Pancreas (tissue), 10 donors: ENCODE measurements around the gene RAD51C. TPM values are rescaled to one million over a fixed set of nuclear protein-coding genes. Genes with fewer than 3 reads are reported as not detected.
"Not testable (repeated sequence)": the region's sequence is repeated elsewhere in the genome, so short reads cannot be mapped to it uniquely, and the experiment has no call there.

Source experiments
- ATAC-seq, 4 donors: fragments of 200-7000 bp; cut with Tn5 transposase; one replicate each; pipeline versions ENCODE4 v1.8.0 to v1.9.1; 2020; ENCODE audit warnings: mild to moderate bottlenecking in 4 of 4, moderate library complexity in 4 of 4
- DNase-seq, 6 donors: peaks; one replicate each; pipeline ENCODE4 v3.0.0-alpha.2; 2020
- FAIRE-seq: peaks from 2 replicates; lab custom pipeline; 2012; peaks lifted over from hg19 to GRCh38; lab: Jason Lieb, UNC
- H3K27ac ChIP-seq, 4 donors: fragments of 200-600 bp; sonication (generic); 1 replicate in 3 of 4; 2 replicates in 1 of 4; pipeline versions ENCODE4 v1.5.0 to v1.8.0; 2020
- H3K27me3 ChIP-seq, 4 donors: fragments of 200-600 bp; one replicate each; pipeline ENCODE4 v1.8.0; 2021
- H3K36me3 ChIP-seq, 3 donors: fragments of 200-600 bp; sonication (generic) in 1 of 3; one replicate each; pipeline versions ENCODE4 v1.5.0 to v1.8.0; 2020 to 2021
- H3K4me1 ChIP-seq, 3 donors: fragments of 200-600 bp; one replicate each; pipeline ENCODE4 v1.8.0; 2021
- H3K4me3 ChIP-seq, 4 donors: fragments of 200-600 bp; sonication (generic) in 2 of 4; one replicate each; pipeline versions ENCODE4 v1.5.0 to v1.8.0; 2020 to 2021
- H3K9me3 ChIP-seq, 4 donors: fragments of 200-600 bp; one replicate each; pipeline ENCODE4 v1.8.0; 2021
- WGBS, 2 donors: extraction: QIAGEN DNeasy Blood & Tissue Kit; methylation state at CpG; one replicate each; pipeline ENCODE4 v1.1.7; 2013; 5-methylcytosine and 5-hydroxymethylcytosine counted together
- intact Hi-C, 3 donors: fragments of 100-400 bp; cut with DNase I; formaldehyde crosslinking; loops; one replicate each; pipeline versions ENCODE4 v1.11.1 to v1.14.2; 2022
- polyA plus RNA-seq, 2 donors: library from polyadenylated mRNA; stranded (reverse); fragments of 200-250 nt; gene quantifications; one replicate each; pipeline ENCODE4 v1.2.3, GENCODE V29; 2013
- total RNA-seq, 6 donors: library from RNA; stranded (reverse); fragmentation: NEBNext Ultra II Directional in 4 of 6; extraction: Animal tissue kit (Norgen Biotek cat#: 25700) in 4 of 6; gene quantifications; one replicate each; pipeline versions ENCODE4 v1.2.1 to v1.2.4, GENCODE V29; 2021 to 2023
- TF ChIP-seq, protein P1 (sequence below), 4 donors: fragments of 200-600 bp; sonication (generic) in 3 of 4; IDR thresholded peaks; one replicate each; pipeline versions ENCODE4 v1.5.0 to v1.8.0; 2021; ENCODE audit warnings: antibody characterized with exemption in 4 of 4
- donor health status: healthy with polysubstance abuse.
- donor health status: DM: no; HTN: no; CAD: no; lungs with moderate emphysema.
- donor health status: DM: no; HTN: no; CAD: no.
- donor health status: control.
- donor health status: control.
- donor health status: Bipolar disorder and iron deficiency.
- donor health status: DM: yes; HTN: yes; CAD: no.
- donor health status: DM: no; HTN: no; CAD: no.
- donor health status: DM: no; HTN: no; CAD: no.
- donor health status: DM: yes; HTN: yes; CAD: no.

RAD51C gene
- total and polyA plus RNA-seq, 8 donors, result 3.7 to 12.8 (median 8.3) TPM

DNA sequence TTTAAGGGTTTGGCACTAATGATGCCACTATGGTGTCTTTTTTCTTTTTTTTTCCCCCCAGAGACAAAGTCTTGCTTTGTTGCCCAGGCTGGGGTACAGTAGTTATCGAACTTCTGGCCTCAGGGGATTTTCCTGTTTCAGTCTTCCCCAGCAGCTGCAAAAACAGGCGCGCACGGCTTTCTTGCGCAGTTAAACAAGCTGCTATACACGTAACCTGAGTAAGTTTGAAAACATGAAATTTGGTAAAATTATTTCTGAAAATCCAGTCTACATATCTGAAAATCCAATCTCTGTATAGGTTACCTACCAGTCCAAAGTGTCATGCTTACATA lies 12.4 kb upstream of the RAD51C start:
- intact Hi-C loops, result no loop called here

DNA sequence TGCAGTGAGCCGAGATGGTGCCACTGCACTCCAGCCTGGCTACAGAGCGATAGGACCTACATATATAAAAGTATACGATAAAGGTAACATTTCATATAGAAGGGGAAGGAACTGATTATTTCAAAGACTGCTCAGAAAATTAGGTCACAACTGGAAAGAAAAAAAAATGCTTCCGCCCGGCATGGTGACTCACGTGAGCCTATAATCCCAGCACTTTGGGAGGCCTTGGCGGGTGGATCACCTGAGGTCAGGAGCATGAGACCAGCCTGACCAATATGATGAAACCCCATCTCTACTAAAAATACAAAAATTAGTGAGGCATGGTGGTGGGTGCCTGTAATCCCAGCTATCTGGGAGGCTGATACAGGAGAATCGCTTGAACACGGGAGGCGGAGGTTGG lies 8.4 kb upstream of the RAD51C start:
- no peaks in the 10 kb centered on the region for H3K27me3 ChIP-seq
- no peak for DNase-seq
- H3K4me3 ChIP-seq, result no peak overlapping the region
- H3K36me3 ChIP-seq, result no peaks in the 10 kb centered on the region
- H3K4me1 ChIP-seq, result no peaks in the 10 kb centered on the region
- H3K9me3 ChIP-seq, result no peaks in the 10 kb centered on the region
- H3K27ac ChIP-seq, result no peak overlapping the region
- WGBS, 2 donors, result 81% methylated on average over 10 of the region's 10 CpGs
- intact Hi-C loops, result no loop called here
- FAIRE-seq, result no peak
- no peak for ATAC-seq
- TF ChIP-seq, protein P1, sequence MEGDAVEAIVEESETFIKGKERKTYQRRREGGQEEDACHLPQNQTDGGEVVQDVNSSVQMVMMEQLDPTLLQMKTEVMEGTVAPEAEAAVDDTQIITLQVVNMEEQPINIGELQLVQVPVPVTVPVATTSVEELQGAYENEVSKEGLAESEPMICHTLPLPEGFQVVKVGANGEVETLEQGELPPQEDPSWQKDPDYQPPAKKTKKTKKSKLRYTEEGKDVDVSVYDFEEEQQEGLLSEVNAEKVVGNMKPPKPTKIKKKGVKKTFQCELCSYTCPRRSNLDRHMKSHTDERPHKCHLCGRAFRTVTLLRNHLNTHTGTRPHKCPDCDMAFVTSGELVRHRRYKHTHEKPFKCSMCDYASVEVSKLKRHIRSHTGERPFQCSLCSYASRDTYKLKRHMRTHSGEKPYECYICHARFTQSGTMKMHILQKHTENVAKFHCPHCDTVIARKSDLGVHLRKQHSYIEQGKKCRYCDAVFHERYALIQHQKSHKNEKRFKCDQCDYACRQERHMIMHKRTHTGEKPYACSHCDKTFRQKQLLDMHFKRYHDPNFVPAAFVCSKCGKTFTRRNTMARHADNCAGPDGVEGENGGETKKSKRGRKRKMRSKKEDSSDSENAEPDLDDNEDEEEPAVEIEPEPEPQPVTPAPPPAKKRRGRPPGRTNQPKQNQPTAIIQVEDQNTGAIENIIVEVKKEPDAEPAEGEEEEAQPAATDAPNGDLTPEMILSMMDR (IDR thresholded peaks at IDR 0.05), result no peak

More for the DNA sequence above, 12.4 kb upstream of the RAD51C start:
- Histone ChIP-seq H3K27ac (no peak overlapping the region), H3K27me3 (no peaks in the 10 kb centered on the region), H3K4me3 (no peak overlapping the region), H3K9me3 (no peaks in the 10 kb centered on the region), H3K4me1 (no peaks in the 10 kb centered on the region), H3K36me3 (no peaks in the 10 kb centered on the region)
- ATAC-seq, result no peak
- WGBS, 2 donors, result 81 to 89% methylated on average over 6 of the region's 6 CpGs
- TF ChIP-seq, protein P1 (IDR thresholded peaks at IDR 0.05), result no peak
- DNase-seq, result no peak
- no peak for FAIRE-seq

DNA sequence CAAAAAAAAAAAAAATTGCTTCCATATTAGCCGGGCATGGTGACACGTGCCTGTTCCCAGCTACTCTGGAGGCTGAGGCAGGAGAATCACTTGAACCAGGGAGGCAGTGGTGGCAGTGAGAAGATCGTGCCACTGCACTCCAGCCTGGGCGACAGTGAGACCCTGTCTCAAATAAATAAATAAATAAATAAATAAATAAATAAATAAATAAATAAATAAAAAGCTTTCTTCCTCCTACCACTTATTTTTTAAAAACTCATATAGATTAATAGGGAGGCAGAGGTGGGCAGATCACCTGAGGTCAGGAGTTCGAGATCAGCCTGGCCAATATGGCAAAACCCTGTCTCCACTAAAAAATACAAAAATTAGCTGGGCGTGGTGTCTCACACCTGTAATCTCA lies 7.9 kb upstream of the RAD51C start:
- H3K4me3 ChIP-seq, H3K27ac ChIP-seq, H3K36me3 ChIP-seq, H3K27me3 ChIP-seq, FAIRE-seq, ATAC-seq, H3K4me1 ChIP-seq, intact Hi-C loops, H3K9me3 ChIP-seq, DNase-seq: not testable (repeated sequence)
- 83 to 85% methylated on average over 6 of the region's 6 CpGs for WGBS, 2 donors

DNA sequence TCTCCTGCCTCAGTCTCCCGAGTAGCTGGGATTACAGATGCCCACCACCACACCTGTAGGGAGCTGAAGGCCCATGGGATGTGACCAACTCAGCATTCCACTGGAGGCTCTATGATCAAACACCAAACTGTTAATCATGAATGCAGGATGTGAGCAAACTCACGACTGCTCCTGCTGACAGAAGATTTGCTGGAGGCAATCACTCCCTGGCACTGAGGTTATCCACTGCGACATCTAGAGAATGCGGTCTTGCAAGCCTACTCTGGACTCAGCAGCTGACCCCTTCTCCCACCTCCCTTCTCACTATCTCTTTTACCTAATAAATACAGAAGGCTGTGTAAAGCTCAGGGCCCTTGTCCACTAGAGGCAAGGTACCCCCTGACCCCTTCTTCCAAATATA lies 5.4 kb upstream of the RAD51C start:
- no peaks in the 10 kb centered on the region for H3K36me3 ChIP-seq
- no peak for DNase-seq
- TF ChIP-seq, protein P1 (IDR thresholded peaks at IDR 0.05), result no peak
- H3K4me1 ChIP-seq, result no peaks in the 10 kb centered on the region
- H3K27ac ChIP-seq, result no peak overlapping the region
- intact Hi-C loops, result no loop called here
- H3K9me3 ChIP-seq, result no peaks in the 10 kb centered on the region
- H3K27me3 ChIP-seq, result no peaks in the 10 kb centered on the region
- FAIRE-seq, result no peak
- no peak for ATAC-seq
- 34 to 39% methylated on average over 4 of the region's 4 CpGs for WGBS, 2 donors
- no peak overlapping the region for H3K4me3 ChIP-seq

DNA sequence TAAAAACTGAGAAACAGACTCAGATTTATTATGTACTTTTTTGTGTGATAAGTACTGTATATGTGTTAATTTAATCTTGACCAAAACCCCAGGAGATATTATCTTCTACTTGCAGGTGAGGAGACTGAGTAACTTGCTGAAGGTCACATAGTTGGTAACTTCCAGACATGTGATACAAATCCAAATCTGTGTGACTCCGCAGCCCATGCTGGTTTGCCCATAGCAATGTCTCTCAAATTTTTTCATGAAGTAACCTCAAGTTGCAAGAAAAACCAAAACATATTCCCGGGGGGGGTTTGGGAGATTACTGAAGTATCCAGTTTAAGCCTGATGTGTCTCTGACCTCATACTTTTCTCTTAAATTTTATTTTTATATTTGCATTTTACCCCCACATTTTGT lies 3.9 kb upstream of the RAD51C start:
- Histone ChIP-seq H3K9me3 (no peaks in the 10 kb centered on the region), H3K36me3 (no peaks in the 10 kb centered on the region), H3K4me1 (peaks cover 0 to 7% (median 3%) of the 10 kb centered on the region in 3 donors), H3K27me3 (no peaks in the 10 kb centered on the region), H3K27ac (no peak overlapping the region), H3K4me3 (no peak overlapping the region)
- intact Hi-C loops, result no loop called here
- WGBS, 2 donors, result 74 to 88% methylated on average over 2 of the region's 2 CpGs
- FAIRE-seq (no peak), ATAC-seq (no peak), DNase-seq (no peak)
- TF ChIP-seq, protein P1 (IDR thresholded peaks at IDR 0.05), result no peak

DNA sequence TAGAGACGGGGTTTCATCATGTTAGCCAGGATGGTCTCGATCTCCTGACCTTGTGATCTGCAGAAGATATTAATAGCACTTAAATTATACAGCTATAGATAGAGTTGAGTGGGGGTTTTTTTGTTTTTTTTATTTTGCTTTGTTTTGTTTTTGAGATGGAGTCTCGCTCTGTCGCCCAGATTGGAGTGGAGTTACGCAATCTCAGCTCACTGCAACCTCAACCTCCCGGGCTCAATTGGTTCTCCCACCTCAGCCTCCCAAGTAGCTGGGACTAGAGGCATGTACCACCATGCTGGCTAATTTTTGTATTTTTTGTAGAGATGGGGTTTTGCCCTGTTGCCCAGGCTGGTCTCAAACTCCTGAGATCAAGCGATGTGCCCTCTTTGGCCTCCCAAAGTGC lies 2.4 kb upstream of the RAD51C start:
- H3K9me3 ChIP-seq, H3K36me3 ChIP-seq, FAIRE-seq, H3K27ac ChIP-seq, H3K27me3 ChIP-seq, DNase-seq, H3K4me3 ChIP-seq, intact Hi-C loops, ATAC-seq: not testable (repeated sequence)
- H3K4me1 ChIP-seq, result peaks cover 0 to 17% (median 12%) of the 10 kb centered on the region in 3 donors
- WGBS, 2 donors, result 86 to 91% methylated on average over 7 of the region's 7 CpGs
